ENCODE results near the gene HDAC4. TPM values are rescaled to one million over a fixed set of nuclear protein-coding genes. Genes with fewer than 3 reads are reported as not detected.

HDAC4 gene
- polyA plus RNA-seq, 1 experiment: 8.9 TPM

DNA sequence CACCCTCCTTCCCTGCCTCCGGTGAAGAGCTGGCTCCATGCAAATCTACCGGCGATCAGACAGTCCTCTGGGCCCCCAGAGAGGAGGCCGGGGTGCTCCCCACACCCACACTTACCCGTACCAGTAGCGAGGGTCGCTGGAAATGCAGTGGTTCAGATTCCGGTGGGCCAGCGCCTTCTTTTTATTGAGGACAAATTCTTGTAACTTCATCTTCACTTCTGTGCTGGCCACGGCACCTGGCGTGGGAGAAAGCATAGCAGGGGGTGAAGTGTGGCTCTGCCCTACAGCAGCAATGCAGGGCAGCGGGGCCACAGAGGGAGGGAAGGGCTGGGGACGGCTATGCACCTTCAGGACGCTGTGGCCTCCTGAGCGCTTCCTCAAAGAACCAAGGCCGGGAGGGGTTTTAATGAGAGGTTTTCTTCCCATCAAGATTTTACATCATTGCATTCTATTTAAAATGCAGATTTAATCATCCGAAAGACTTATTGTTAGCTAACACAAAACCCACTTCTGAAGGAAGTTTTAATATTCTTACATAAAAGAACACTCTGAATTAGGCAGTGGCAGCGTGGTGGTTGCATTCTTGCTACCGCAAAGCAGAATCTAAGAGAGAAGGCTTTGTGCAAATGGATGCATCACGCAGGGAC, 237.0 kb downstream of the HDAC4 start:
- DNase-seq (ENCODE audit: low read depth, low spot score): no peak
- CTCF ChIA-PET: no interaction called here
- Histone ChIP-seq H3K4me3 (ENCODE audit: low read depth, low read length) (no peak overlapping the region), H3K9me3 (ENCODE audit: control insufficient read depth, insufficient read depth, low read length) (peaks cover 7% of the 10 kb centered on the region; the same call in 1 of the 2 replicates), H3K27me3 (ENCODE audit: control insufficient read depth, insufficient read depth, low read length) (no peaks in the 10 kb centered on the region), H3K27ac (ENCODE audit: low read depth, low read length) (no peak overlapping the region)
- TF ChIP-seq, protein P1, sequence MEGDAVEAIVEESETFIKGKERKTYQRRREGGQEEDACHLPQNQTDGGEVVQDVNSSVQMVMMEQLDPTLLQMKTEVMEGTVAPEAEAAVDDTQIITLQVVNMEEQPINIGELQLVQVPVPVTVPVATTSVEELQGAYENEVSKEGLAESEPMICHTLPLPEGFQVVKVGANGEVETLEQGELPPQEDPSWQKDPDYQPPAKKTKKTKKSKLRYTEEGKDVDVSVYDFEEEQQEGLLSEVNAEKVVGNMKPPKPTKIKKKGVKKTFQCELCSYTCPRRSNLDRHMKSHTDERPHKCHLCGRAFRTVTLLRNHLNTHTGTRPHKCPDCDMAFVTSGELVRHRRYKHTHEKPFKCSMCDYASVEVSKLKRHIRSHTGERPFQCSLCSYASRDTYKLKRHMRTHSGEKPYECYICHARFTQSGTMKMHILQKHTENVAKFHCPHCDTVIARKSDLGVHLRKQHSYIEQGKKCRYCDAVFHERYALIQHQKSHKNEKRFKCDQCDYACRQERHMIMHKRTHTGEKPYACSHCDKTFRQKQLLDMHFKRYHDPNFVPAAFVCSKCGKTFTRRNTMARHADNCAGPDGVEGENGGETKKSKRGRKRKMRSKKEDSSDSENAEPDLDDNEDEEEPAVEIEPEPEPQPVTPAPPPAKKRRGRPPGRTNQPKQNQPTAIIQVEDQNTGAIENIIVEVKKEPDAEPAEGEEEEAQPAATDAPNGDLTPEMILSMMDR (IDR thresholded peaks at IDR 0.05; ENCODE audit: low read depth, low read length): no peak
- POLR2A ChIA-PET: no interaction called here

DNA sequence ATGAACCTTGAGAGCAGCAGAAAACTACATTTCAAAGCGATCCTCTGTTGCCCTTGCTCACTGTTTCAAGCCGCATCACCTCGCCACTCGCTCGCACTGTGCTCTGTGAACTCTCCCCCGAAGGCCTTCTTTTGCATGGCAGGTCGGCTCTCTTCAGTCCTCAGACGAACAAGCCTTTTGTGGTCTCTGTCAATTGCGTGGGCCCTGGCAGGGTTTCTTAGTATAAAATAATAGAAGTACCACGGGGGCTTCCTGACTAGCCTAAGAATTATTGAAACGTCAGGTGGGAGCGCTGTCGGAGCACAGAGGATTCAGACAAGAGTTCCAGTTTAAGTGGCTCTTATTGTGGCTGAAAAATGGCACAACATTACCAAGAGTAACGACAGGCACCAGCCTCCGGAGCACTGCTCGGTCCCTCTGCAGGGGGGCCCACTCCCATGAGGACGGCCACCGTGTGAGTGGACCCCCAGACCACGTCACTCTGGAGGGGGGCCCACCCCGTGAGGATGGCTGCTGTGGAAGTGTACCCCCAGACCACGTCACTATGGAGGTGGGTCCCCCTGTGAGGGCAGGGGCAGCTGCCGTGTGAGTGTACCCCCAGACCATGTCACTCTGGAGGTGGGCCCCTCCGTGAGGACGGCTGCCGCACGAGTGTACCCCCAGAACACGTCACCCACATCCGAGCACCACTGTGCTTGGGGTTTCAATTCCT, 237.7 kb downstream of the HDAC4 start:
- Histone ChIP-seq H3K27me3 (ENCODE audit: control insufficient read depth, insufficient read depth, low read length) (no peaks in the 10 kb centered on the region), H3K27ac (ENCODE audit: low read depth, low read length) (no peak overlapping the region), H3K4me3 (ENCODE audit: low read depth, low read length) (no peak overlapping the region), H3K9me3 (ENCODE audit: control insufficient read depth, insufficient read depth, low read length) (peaks cover 7% of the 10 kb centered on the region; the same call in 1 of the 2 replicates)
- ChIA-PET CTCF (no interaction called here), POLR2A (no interaction called here)
- no peak for DNase-seq (ENCODE audit: low read depth, low spot score)
- TF ChIP-seq, protein P1 (IDR thresholded peaks at IDR 0.05; ENCODE audit: low read depth, low read length): no peak

- Histone ChIP-seq H3K9me3 (ENCODE audit: control insufficient read depth, insufficient read depth, low read length) (peaks cover 7% of the 10 kb centered on the region; the same call in 1 of the 2 replicates), H3K27ac (ENCODE audit: low read depth, low read length) (no peak overlapping the region), H3K27me3 (ENCODE audit: control insufficient read depth, insufficient read depth, low read length) (no peaks in the 10 kb centered on the region), H3K4me3 (ENCODE audit: low read depth, low read length) (no peak overlapping the region)
- TF ChIP-seq, protein P1 (IDR thresholded peaks at IDR 0.05; ENCODE audit: low read depth, low read length): no peak
- ChIA-PET POLR2A (no interaction called here), CTCF (no interaction called here)
- no peak for DNase-seq (ENCODE audit: low read depth, low spot score)
These were observed 238.5 kb downstream of the HDAC4 start for GRCh38 chr2:239162141-239162821.

DNA sequence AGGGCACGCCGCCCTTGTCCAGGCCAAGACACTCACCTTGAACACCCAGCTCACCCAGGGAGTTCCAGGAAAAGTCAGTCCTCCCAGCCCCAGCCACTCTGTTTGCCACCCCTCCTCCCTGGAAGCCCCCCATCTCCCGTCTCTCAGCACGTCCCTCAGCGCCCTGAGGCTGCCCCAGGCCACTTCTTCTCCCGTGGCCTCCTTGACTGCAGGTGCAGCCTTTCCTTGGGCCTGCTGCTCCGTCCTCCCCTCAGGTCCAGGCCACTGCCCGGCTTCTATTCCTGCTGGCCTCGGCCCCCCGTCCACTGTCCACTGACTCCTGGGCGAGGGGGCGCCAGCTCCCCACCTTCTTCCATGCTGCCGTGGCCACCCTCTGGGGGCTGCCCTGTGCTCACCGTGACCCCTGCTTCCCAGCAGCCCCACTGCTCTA, 239.1 kb downstream of the HDAC4 start:
- TF ChIP-seq, protein P1 (IDR thresholded peaks at IDR 0.05; ENCODE audit: low read depth, low read length): no peak
- Histone ChIP-seq H3K4me3 (ENCODE audit: low read depth, low read length) (no peak overlapping the region), H3K27ac (ENCODE audit: low read depth, low read length) (no peak overlapping the region), H3K9me3 (ENCODE audit: control insufficient read depth, insufficient read depth, low read length) (peaks cover 7% of the 10 kb centered on the region; the same call in 1 of the 2 replicates), H3K27me3 (ENCODE audit: control insufficient read depth, insufficient read depth, low read length) (no peaks in the 10 kb centered on the region)
- no peak for DNase-seq (ENCODE audit: low read depth, low spot score)
- ChIA-PET CTCF (no interaction called here), POLR2A (no interaction called here)

Measured in AG04450 (cell line).